ENCODE results near the gene RBMS1.
"Not testable (repeated sequence)": the region's sequence is repeated elsewhere in the genome, so short reads cannot be mapped to it uniquely, and the experiment has no call there.

The RBMS1 gene

DNA sequence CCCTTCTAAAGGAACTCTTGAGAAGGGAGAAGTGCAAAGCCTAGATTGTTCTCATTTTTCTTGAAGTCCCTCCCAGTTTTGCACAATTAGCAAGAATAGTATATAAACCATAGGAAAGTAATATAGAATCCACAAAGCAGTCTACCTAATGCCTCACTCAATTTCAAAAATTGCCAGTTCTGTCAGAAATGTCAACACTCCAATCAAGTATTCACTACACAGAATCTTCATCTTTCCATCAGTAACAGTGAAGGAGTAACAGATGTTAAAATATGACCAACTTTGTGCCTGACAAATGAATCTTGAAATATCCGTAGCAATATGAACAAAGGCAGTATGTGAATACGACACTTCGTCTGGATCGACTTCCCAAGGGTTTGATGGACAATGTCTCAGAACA is 56.3 kb downstream of the RBMS1 start:
- DNase-seq (ENCODE audit: low read depth in 1 of 2, low spot score in 1 of 2) = no peak

- no peak for DNase-seq (ENCODE audit: low read depth in 1 of 2, low spot score in 1 of 2)
These were observed 59.2 kb downstream of the RBMS1 start for GRCh38 chr2:160434254-160434948.

DNA sequence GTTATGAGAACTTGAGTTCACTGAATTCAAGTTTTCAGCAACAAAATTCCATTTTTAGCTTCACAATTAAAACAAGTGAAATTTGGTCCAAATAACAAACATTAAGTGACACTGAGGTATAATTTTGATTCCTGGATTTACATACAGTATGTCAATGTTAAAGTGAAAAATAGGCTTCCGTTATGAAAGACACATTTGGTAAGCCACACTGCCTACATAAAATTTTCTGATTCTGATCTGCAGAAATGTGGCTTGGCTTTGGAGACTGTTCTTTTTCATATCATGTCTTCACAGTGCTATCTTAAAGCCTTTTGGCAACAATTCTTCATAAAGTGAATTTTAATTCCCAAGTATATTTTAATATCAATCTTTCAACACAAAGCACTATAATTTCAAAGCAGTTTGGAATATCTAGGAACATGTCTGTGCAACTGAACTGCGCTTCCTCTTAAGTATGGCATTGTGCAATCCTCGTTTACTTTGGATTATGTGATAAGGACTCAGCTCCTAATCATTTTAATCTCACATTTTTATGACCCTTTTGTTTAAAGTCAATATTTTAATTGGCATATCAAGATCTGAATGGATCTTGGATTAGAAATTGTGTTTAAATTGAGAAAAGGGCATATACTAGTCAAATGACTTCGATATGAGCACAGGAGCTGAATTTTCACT is 60.0 kb downstream of the RBMS1 start:
- no peak for DNase-seq (ENCODE audit: low read depth in 1 of 2, low spot score in 1 of 2)

DNA sequence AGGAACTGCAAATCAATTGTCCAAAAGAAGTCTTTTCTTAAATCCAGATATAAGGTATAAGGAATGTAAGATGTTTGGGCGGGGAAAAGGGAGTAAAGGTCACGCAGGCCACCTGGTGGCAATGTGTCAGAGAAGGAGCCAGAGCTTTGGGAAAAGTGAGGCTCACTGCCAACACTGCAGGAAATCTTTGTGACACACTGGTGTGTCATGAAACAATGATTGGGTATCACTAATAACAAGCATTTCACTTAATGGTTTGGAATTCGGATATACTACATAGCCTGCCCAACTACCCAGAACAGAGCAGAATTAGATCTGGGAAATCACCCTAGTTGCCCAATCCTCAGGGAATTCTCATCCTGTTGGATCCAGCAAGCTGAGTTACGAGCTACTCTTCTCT is 61.0 kb downstream of the RBMS1 start:
- DNase-seq (ENCODE audit: low read depth in 1 of 2, low spot score in 1 of 2) = no peak

GRCh38 chr2:160431441-160431840 is 62.2 kb downstream of the RBMS1 start:
- no peak for DNase-seq (ENCODE audit: low read depth in 1 of 2, low spot score in 1 of 2)

- no peak for DNase-seq (ENCODE audit: low read depth in 1 of 2, low spot score in 1 of 2)
These were observed 63.6 kb downstream of the RBMS1 start for GRCh38 chr2:160430001-160430344.

- DNase-seq (ENCODE audit: low read depth in 1 of 2, low spot score in 1 of 2) = no peak
These were observed 64.2 kb downstream of the RBMS1 start for GRCh38 chr2:160429248-160430000.

DNA sequence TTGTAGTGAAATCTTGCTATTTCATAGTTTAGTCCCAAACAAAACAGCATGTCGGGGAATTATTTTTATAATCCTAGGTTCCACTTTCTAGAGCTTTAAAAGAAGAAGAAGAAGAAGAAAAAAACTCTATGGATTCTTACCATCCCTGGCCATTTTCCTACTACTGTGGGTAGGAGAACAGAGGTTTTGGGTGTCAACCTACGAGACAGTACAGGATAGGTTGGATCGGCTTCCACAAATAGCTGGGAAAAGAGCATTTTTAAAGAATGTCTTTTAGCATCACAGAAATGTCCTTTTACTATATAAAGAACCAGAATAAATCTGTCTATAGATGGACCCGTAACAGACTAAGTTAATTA is 65.2 kb downstream of the RBMS1 start:
- no peak for DNase-seq (ENCODE audit: low read depth in 1 of 2, low spot score in 1 of 2)

GRCh38 chr2:160427629-160428404 is 65.8 kb downstream of the RBMS1 start:
- DNase-seq (ENCODE audit: low read depth in 1 of 2, low spot score in 1 of 2) = peak in 1 of 2 donors; percentile 22

DNA sequence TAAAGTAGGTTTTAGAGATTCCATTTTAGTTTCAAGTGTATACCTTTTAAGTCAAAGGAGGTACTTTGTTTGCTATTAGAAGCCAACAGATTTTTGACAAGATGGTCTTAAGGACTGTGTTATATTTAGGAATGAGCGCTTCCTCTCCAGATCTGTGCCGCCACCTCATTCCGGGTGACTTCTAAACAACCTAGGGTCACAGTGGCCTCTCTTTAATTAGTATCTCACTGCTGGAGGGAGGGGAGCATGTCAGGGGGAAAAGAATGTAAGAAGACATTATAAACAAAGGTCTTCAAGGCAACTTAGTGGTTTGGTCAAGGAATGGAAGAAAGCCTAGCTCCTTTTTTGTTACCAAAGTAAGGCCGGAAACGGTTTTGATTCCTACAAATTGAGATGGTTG is 67.0 kb downstream of the RBMS1 start:
- no peak for DNase-seq (ENCODE audit: low read depth in 1 of 2, low spot score in 1 of 2)

DNA sequence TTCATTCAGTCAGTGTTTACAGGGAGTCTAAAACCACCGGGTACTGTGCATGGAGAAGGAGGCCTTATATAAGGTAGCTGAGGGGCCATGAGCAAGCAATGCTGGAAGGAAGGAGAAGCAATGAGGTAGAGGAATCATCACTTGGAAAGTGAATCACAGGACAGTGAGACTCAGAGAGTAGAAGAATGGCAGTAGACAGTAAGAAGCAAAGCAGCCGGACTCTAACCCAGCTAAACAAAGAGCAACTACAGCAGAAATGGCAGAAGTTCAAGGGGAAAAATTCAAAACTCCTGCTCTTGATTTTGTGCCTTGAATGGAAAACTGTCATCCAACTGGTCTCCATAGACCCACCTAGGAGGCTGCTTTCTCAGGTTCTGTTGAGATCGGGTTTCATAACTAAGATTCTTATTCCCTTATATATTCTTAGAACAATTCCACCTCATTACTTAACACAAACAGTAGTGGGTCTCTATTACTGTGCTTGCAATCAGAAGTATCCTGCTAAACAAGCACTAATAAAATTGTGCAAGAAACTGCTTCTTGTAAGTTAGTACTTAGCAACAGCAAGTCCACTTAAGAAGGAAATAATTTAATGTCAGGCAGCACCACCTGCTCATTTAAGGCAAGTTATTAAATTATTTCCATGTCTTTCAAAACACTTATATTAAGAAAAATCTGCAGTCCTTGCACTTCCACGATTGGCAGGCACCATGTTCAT is 68.0 kb downstream of the RBMS1 start:
- DNase-seq (ENCODE audit: low read depth in 1 of 2, low spot score in 1 of 2) = no peak

- no peak for DNase-seq (ENCODE audit: low read depth in 1 of 2, low spot score in 1 of 2)
These were observed 70.5 kb downstream of the RBMS1 start for GRCh38 chr2:160423126-160423525.

- DNase-seq (ENCODE audit: low read depth in 1 of 2, low spot score in 1 of 2) = not testable (repeated sequence)
These were observed 71.7 kb downstream of the RBMS1 start for GRCh38 chr2:160421646-160422501.

GRCh38 chr2:160420711-160421110 is 72.9 kb downstream of the RBMS1 start:
- DNase-seq (ENCODE audit: low read depth in 1 of 2, low spot score in 1 of 2) = no peak

DNA sequence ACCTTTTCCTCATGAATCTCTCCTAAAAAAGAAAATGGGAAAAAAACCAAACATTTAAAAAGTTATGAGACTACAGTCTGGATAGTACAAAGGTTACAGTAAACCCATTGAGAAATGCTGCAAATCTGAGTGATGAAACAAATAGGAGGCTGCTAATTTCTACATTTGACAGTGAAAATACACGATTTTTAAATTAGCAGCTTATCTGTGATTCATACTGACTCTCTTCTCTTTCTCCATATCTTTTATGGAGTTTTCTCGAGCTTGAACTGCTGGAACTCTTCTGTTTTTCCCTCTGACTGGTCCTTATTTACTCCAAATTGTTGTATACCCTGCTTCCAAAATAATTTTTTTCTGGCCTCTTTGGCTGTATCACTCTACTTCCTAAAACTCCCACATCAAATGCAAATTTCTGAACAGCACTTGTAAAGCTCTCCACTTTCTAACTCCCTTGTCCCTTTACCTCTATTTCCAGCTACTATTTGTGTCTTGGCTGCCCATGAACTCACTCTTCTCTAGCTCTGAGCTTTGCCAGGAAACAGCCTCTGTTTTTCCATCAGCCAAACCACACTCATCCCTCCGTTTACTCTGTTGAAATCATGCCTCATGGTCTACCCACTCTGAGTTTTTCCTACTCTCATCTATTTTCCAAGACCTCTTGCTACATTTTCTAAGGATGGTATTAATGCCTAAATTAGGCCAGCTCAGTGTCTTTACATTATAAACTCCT is 73.7 kb downstream of the RBMS1 start:
- no peak for DNase-seq (ENCODE audit: low read depth in 1 of 2, low spot score in 1 of 2)

DNA sequence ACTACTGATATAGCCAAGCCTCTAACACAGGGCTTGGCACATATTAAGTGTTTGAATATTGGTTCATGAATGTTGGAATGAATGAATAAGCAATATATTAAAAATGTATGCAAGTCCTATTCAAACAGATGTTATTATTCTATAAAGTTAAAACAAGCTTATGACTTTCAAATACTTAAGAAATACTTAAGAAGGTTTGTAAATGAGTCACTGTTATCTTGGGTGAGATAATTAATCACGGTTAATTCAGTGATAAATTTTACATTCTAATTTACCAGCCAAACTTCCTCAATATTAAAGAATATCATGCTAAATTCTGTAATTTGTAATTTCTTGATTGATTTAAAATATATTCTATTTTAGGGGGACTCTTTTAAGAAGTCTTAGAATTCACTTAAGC is 74.8 kb downstream of the RBMS1 start:
- DNase-seq (ENCODE audit: low read depth in 1 of 2, low spot score in 1 of 2) = no peak

- DNase-seq (ENCODE audit: low read depth in 1 of 2, low spot score in 1 of 2) = no peak
These were observed 75.2 kb downstream of the RBMS1 start for GRCh38 chr2:160418398-160418765.

GRCh38 chr2:160417745-160418397 is 75.7 kb downstream of the RBMS1 start:
- no peak for DNase-seq (ENCODE audit: low read depth in 1 of 2, low spot score in 1 of 2)

- DNase-seq (ENCODE audit: low read depth in 1 of 2, low spot score in 1 of 2) = no peak
These were observed 77.6 kb downstream of the RBMS1 start for GRCh38 chr2:160415991-160416390.

Measured in stimulated activated CD4-positive, alpha-beta T cell treated with anti-CD3 and anti-CD28 coated beads, Interleukin-15, amount 100 ng/mL, for 1 hour (primary cell).